HL-60/S4 treated with phorbol 12-myristate 13-acetate at 8.2 ng/mL for 4 days and 3 days (cell line): ENCODE data around the gene RGS6.

ENCODE experiments used
- in situ Hi-C: fragments of 300-500 bp; cut with MboI; formaldehyde crosslinking; loops from 2 replicates; pipeline ENCODE4 v1.15.0; 2022; ENCODE audit warnings: low sequenced_read_pairs

The RGS6 gene

DNA sequence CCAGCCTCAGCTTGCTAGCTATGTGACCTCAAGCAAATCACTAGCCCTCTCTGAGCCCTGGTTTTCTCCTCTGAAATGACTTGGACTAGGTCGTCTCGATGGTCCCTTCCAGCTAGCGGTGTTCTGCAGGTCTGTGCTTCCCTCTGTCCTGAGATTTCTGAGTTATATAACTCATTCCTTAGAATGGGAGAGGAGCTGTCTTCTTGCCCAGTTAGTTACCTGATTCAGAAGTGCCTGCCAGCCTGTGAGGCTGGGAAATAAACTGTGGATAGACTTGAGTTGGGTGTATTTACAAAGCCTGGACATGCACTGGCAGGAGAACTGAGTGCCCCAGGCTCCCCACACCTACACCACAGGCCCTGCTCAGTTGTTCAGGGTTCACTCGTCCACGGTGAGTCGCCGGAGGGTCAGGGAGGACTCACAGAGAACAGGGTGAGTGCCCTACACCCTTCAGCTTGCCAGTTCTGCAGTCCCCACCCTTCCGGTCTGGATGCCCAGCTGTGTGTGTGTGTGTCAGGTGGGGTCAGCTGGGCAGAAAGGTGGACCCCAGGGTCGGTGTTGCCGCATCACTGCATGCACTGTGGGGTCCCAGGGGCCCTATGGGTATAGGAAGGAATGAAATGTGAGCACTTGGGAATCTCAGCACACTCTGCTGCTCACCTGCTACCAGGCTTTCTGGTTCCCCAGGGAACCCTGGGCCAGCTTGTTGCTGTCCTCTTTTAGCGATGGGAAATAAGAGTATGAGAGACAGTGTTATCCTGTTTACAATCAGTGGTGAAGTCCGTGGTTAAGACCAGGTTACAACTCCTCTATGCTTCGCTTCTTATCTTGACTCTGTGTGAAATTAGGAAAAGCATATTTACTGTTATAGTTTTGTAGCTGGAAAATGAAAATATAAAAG is 613.4 kb downstream of the RGS6 start:
- in situ Hi-C loops = no loop called here

DNA sequence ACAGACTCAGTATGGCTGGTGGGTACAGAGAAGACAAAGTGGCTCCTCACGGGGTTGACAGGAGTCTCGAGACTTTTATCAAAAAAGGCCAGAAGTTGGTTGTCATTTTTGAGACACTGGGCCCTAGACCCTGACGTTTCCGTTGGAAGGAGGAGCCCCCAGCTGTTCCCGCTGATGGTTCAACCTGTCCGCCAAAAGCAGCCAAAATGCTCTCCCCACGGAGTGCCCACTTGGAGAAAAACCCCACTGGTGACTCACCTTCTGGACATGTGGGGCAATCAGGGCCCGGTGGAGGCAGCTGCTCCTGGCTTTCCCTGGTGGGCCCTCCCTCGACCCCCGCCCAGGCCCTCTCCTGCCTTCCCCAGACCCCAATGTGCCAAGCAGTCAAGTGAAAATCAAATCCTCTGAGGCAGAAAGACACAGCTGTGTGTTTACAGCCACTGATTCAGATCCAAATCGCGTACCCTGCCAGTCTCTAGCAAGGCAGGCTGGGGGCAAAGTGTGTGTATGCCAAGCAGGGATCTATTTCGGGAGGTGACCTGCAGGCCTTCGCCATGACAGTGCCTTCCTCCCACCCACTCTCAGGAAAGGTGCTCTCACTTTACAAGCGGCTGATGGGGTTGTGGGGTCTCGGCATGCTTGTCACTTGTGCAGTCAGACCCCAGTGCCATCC is 614.3 kb downstream of the RGS6 start:
- in situ Hi-C loops = no loop called here

DNA sequence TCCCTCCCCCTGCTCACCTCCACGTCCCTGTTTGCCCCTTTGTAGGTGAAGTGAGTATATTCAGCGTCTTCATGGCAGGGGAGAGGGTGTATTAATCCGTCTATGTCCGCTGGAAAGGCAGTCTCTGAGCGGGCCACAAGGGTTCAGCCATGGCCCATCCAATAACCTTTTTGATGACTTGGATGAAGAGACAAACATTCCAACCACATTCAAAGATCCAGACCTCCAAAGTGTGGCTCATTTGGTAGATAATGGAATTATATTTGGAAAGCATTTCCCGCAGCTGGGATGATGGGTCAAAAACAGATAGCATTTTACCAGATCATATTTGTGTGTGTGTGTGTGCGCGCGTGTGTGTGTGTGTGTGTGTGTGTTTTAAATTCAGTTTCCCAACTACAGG is 615.8 kb downstream of the RGS6 start:
- in situ Hi-C loops = no loop called here

DNA sequence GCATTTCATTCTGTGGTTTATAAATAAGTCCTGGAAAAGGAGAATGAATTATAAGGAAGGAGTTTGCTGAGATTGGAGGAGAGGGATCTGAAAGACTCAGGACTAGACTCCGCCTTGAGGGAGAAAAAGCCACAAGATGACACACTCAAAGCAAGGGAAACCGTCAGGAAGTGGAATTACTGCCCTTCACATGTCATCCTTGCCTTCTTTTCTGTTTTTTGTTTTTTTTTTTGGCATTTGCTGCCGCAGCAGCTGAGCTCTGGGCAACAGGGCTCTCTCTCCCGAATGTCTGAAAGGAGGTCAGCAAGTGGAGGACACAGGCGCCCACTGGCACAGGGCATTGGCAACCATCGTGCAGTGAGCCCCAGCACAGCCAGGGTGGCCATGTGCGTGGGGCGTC is 616.8 kb downstream of the RGS6 start:
- in situ Hi-C loops = no loop called here

DNA sequence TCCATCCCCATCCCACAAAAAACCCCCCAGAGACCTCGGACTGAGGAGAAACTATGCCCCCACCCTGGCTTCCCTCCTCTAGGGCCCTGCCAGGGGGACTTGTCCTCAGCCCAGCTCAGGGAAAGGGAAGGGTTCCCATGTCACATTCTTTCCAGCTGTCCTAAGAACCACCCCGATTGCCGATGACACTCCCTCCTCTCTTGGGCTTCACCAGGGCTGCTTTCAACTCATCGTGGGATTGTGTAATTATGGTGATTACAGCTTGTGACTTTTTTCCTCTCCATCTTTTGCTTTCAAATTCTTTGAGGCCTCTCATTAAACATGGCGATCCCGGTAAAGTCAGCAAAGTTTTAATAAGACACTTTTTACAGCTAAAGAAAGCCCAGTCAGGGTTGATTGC is 617.6 kb downstream of the RGS6 start:
- in situ Hi-C loops = no loop called here

DNA sequence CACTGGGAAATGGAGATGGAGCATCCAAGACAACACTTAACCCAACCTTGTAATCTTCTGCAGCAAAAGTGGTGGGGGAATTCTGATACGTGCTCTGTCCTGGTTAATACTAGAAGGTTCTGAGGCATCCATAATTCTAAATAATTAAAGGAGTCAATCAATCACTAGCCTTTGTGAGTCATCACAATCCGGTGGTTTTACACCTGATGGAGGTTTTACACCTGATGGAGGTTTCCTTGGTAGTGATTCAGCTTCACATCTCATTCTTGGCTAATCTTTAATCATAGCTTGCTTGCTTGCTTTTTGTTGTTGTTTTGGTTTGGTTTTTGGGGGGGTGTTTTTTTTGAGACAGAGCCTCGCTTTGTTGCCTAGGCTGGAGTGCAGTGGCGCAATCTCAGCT is 618.3 kb downstream of the RGS6 start:
- in situ Hi-C loops = no loop called here

DNA sequence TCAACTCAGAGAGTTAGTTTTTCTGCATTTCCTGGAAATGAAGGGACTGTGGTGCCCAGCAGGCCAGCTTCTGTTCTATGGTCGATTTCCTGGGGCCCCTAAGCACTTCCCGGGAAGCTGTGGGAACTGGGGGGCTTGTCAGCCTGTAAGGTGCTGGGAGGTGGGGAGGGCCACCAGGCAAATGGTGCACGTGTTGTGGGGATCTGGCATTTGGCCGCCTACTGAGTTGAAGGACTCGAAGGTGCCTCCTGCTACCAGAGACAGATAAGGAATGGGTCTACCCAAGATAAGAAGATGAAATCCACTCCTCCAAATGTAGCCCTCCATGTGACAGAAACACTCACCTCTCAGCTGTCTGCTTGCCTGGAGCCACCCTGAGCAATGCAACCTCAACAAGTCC is 620.0 kb downstream of the RGS6 start:
- in situ Hi-C loops = no loop called here

DNA sequence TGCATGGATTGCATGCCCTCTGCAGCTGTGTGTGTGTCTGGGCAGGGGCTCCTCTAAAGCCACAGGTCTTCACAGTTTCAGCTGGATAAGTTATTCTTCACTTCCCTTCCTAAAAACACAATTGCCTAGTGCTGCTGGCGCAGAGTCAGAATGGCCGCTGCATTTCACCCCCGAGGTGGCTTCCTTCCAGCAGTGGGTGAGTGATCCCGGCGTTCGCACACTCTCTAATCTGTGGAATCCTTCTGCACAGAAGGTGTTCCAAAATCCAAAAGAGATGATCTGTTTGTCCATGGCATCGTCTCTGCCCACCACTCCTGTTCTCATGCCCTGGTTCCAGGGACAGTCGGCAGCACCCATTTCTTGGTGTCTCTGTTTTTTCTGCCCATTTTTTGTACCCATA is 620.9 kb downstream of the RGS6 start:
- in situ Hi-C loops = no loop called here

DNA sequence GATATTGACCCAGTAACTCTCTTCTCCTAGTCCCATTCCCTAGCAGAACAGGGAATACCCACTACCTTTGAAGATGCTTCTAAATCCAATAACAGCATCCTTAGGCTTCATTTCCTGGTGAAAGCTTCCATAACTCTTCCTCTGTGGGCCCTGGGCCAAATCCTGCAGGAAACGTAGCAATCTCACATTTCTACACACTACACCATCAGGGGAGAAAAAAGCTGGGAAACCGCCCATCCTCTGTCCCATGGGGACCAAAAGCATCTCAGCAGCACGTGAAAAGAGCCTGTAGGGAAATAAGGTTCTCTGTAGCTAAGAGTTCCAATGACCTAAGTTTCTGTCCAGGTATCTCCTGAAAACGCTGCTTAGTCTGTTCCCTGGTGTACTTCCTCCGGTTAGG is 621.4 kb downstream of the RGS6 start:
- in situ Hi-C loops = no loop called here

DNA sequence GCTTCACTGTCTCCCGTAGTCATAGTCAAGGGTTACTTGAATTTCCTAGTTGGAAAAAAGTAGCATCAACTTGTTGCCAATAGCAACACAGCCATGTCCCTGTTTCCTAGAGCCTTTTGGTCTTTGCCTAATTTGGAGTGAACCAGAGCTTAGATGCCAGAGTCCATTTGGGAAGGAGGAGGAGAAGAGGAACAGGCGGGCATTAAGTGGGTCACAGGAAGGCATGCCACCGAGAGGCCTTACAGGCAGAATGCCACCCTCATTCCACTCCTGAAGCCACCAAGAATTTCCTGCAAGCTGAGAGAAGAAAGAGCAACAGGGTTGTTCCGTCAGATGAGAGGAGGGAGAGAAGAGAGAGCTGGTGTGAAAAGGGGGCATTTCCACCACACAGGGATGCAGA is 622.2 kb downstream of the RGS6 start:
- in situ Hi-C loops = no loop called here

DNA sequence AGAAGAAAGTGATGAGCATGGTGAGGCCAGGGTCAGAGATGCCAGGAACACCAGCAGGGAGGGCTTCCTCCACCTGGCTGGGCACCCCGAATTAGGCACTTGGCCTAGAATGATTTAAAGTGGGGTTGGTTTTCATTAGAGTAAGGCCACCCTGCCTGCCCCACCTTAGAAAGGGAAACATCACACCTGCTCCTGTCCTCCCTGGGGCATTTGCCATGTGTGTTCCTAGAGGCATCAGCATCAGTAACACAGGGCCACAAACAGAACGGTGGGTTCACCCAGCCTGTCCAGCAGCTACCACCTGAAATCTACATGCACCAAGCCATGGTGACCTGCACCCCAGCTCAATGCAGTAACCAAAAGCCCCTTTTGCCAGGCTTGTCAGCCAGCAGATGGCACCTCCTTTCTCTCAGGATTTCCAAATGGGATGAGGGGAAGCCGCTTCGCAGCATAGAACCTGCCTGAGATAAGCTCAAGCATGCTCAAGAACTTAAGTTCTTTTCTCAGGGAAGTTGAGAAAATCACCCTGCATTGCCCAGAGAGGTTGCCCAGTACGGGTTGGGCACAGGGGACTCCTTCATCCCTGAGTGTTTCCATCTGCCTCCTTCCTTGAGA is 622.9 kb downstream of the RGS6 start:
- in situ Hi-C loops = no loop called here

DNA sequence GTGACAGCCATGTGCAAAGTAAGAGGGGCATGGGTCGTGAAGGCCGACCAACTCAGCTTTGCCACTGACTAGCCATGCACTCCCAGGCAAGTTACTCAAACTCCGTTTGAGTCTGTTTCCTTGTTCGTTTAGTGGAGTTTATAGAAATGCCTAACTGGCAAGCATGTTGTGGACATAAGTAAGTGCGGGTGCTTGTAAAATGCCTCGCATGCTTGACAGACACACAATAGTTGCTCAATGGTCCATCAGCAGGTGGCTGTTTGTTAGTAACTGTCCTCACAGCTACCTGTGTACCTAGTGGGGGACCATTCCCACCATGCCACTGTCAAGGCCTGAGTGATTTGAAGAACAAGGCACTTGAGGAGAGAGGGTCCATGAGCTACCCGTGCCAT is 623.4 kb downstream of the RGS6 start:
- in situ Hi-C loops = no loop called here

DNA sequence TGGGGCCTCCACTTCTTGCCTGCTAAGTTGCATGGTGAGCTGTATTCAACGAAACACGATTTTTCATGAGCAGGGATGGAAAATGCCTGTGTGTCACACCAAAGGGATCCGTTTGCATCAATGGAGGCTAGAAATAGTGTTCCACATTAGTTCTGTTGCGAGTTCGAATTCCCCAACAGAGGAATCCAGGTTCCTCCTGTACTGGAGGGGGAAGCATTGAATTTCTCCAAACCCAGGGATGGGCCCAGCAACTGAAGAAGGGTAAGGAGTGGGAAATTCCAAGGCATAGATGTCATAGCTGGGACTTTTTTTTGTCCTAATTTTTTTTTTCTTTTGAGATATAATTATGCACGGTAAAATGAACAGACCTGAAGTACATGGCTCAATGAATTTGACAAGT is 625.4 kb downstream of the RGS6 start:
- in situ Hi-C loops = no loop called here

DNA sequence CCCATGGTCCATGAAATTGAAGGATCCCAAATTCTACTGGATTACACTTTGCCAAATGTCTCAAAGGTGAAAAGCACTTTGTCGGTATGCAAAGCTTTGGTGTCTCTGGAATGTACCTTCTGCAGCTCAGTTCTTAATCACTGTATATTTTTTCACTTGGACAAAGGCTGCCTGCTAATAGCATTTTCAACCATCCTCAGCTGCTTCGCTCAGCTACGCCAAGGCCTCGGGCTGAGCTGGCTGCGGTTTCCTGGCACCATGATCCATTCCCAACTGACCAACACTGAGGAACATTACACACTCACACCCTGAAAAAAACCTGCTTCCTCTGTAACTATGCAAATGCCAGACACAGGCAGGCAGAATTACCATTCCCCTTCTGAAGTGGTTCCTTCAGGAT is 626.5 kb downstream of the RGS6 start:
- in situ Hi-C loops = no loop called here

DNA sequence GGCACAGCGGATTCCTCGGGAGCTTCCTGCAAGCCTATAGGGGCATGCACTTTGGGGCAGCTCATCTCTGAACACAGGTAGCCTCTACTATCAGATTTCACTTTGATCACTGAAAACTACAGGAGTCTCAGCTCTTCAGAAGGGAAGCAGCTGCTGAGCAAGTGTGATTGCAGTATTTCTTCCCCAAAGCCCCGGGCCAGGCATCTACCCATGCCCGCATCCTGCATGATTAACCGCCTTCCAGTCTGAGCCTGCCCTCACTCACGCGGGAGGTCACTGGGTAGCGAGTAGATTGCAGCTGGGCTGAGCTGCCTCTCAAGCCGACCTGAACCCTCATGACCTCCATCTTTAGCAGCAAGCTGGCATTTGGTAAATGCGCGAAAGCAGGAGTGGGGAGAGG is 627.0 kb downstream of the RGS6 start:
- in situ Hi-C loops = no loop called here

DNA sequence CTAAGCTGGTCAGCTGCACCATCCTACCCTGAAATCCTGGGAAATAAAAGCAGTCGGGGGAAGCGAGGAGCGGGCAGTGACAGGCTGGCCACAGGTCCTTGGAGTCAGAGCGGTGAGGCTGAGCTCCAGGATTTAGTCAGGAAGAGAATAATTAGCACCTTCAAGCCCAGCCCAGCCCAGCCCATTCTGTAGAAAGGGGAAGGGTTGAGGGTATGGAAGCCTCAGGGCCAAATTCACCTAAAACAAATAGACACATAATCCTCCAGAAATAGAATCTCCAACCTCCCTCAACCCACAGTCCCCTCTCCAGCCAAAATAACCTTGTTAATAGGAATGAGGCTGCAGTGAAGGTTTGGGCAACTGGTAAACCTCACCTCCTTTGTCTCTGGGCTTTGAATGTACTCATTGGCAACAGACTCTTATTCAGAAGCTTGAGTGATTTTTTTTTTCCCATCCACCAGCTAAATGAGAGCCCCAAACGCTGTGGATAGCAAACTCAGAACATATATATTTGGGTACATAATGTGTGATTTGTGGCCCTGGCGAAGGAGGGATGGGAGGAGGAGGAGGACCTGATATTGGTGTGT is 627.5 kb downstream of the RGS6 start:
- in situ Hi-C loops = no loop called here

DNA sequence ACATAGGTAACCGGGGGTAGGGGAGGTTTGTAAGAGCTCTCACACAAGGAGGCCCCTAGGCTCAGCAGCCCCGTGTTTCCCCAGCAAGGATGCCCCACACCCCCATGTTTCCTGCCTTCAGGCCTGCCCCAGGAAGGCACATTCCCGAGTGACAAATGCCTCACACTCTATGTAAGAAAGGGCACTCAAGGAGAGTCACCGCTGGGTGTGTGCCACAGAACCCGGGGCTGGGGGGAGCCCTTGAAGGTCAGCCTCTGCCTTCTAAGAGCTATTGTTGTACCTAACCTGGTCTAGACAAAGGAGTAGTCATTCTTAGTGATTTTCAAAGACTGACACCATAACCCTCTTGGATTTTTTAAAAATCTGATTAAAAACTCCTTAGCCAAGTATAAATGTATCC is 628.1 kb downstream of the RGS6 start:
- in situ Hi-C loops = no loop called here

DNA sequence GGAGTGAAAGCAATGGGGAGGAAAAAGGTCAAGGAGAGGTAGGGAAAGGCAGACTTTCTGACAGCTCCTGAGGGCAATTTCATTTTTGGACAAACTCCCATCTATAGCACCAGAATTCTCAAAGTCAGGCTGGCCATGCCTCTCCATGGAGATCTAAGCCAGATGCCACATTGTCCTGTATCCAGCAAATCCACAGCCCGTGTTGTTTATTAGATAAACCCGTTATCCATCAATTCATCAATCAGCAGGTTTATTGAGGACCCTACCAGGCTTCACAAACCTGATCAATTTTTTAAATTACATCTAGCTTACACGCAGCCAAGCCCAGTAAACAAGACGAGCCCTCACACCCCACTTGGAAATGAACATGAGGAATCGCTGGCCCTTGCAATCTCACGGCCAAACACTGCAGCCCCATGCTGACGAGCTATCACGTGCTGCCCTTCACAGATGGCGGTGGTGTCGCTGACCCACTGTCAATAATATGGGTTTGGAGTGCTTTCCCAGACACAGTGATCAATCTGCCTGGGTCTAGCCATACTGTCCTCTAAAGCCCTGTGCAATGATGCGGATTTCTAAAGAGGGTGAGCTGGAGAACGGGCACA is 628.8 kb downstream of the RGS6 start:
- in situ Hi-C loops = no loop called here

DNA sequence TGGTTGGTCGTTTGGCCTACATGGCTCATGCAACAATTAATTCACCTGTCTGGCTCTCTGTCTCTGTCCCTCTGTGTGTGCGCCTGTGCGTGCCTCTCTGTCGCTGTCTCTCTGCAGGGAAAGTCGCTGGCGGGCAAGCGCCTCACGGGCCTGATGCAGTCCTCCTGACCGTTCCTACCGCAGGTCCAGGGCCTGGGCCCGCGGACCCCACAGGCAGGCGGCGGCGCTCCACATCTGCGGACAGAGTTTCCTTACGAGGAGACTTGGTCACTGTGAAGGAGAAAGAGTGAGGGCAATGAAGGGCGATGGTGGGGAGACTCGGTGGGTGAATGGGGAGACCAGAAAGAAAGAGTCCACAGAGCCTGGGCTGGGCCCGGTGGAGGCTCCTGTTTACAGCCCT is 630.1 kb downstream of the RGS6 start:
- in situ Hi-C loops = no loop called here

DNA sequence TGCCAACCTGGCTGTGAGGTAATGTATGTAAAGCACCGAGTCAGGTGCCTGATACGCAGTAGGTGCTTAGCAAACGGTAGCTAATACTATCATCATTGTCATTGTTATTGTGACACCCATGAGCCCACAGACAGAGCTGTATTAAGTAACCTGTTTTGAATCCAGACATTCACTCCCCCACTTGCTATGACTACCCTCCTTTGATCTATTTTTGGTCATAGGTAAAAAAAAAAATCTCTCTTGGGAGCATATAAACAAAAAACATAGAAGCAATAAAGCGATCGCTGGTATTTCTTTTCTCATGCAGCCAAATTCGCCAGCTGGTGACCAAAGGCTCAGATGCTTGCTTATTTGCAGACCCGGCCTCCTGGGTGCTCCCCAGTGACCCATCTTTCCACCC is 631.4 kb downstream of the RGS6 start:
- in situ Hi-C loops = no loop called here

DNA sequence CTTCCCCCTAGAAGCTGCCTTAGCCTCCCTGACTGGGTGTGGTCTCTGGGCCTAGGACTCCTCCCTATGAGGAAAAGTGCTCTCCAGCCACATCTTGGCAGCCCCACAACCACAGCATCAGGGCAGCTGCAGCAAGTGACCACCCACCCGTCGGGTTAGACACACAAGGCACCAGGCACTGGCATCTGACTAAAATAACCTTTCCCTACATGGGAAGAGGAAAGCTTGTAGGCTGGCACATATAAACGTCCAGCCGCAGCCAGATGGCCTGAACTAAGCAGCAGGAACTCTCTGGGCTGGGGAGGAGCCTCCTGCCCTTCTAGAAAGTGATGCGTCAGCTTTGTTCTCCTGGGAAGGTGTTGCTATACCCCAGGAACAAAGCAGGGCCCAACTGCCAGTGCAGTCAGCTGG is 632.9 kb downstream of the RGS6 start:
- in situ Hi-C loops = no loop called here
